Right ventricle myocardium superior (tissue), 1 donor: ENCODE results near the gene SULT4A1. TPM values are rescaled to one million over a fixed set of nuclear protein-coding genes. Genes with fewer than 3 reads are reported as not detected.

Source experiments
- ATAC-seq: fragments of 200-7000 bp; cut with Tn5 transposase; one replicate; pipeline ENCODE4 v1.9.1; 2020; ENCODE audit warnings: mild to moderate bottlenecking; ENCODE audit not compliant: poor library complexity
- DNase-seq: peaks from one replicate; pipeline ENCODE4 v3.0.0-alpha.2; 2020
- intact Hi-C: fragments of 100-400 bp; cut with DNase I; formaldehyde crosslinking; loops from one replicate; pipeline ENCODE4 v1.11.2; 2022
- total RNA-seq: library from RNA; stranded (reverse); fragmentation: NEBNext Ultra II Directional; extraction: Animal tissue kit (Norgen Biotek cat#: 25700); gene quantifications from one replicate; pipeline ENCODE4 v1.2.1, GENCODE V29; 2021
- donor health status: DM: no; HTN: yes; CAD: no; lungs with severe emphysema.

Gene SULT4A1
- total RNA-seq, 1 donor from 2014 or later, result 0.51 TPM

DNA sequence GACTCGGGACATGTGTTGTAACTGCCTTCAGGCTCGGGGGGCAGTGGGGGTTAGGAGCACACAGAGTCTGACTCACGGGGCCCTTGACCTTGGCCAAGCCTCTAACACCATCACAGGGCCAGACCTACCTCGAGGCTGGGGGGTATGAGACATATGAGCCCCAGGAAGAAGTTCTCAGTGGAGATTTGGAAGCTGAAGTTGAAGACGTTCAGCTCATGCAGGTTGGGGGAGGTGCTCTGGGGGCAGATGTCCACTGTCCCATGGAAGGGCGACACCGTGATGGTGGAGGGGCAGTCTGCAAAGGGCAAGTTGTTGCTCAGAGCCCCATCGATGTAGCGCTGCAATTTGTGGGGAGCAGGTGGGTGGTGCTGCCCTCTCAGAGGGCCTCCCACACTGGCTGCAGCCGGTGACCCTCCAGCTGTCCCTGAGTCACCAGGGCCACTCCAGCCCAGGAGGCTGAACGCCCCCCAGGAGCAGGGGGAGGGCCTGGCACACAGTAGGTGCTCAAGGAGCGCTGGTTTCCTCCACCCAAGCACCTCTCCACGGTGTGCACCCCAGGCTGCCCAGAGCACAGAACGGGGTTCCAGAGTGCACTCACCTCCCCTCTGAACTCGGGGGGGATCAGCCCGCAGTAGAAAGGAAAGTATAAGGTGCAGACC is 27.0 kb upstream of the SULT4A1 start:
- intact Hi-C loops, result no loop called here
- ATAC-seq (no peak), DNase-seq (no peak)

DNA sequence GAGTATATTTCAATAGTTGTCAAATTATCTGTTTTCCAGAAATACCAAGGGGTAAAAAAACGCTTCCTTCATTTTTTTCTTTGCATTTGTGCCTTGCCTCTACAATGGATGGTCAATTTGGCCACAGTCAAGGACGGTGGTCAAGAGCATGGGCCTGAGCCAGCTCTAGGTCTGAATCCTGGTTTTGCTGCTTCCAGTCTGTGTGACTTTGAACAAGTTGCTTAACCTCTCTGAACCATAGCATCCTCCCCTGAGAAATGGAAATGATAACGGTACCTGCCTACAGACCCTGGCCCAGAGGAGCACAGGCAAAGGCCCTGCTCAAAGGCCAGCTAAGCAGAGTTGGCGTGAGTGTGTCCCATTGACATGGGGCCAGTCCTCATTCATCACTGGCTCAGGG is 26.4 kb upstream of the SULT4A1 start:
- ATAC-seq, result no peak
- DNase-seq, result no peak
- intact Hi-C loops, result no loop called here

DNA sequence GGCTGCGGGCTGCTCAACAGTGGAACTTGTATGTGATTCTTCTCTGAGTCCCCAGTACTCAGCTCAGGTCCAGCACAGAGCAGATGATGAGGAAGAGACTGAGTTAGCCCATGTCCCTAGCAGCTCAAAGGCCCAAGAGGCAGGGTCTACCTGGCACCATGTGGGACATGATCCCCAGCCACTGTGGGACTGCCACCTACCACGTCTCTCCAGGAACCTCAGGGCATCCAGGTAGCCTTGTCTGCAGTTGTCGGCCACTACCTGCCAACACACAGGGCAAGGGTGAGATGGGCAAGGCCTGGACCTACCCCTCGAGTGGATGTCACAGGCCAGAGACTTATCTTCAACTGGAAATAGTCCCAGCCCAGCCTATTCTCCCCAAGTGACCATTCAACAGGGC is 25.1 kb upstream of the SULT4A1 start:
- DNase-seq (no peak), ATAC-seq (no peak)
- intact Hi-C loops, result no loop called here

DNA sequence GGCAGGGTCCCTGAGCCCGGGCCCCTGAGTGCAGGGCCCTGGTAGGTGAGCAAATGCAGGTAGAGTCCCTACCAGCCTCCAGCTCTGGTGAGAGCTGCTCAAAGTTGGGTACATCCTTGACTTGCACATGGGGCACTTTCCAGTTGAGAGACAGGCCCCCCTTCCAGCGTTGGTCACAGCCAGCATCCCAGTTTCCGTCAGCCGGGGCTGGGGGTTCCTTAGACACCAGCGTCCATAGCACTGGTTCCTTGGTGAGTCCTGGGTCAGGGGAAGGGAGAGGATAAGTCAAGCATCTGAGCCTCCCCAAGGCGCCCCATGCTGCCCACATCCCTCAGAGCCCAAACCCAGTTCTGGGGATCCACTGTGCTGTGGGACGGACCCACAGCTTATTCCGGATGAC is 23.9 kb upstream of the SULT4A1 start:
- DNase-seq (no peak), ATAC-seq (no peak)
- intact Hi-C loops, result no loop called here

DNA sequence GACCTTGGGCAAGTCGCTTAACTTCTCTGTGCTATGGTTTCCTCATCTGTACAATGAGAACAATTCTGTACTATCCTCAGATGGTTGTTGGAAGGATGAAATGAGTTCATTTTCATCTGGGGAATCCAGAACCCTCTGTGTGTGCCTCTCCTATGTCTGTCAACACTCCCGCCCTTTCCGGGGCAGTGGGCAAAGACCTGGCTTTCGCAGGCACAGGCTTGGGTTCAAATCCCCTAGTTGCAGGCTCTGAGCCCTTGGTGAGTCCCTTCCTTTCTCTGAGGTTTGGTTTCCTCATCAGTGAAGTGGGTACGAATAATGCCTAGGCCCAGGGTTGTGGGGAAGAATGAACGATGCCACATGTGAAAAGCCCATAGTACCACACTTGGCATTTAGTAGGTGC is 23.5 kb upstream of the SULT4A1 start:
- ATAC-seq (no peak), DNase-seq (no peak)
- intact Hi-C loops, result no loop called here

DNA sequence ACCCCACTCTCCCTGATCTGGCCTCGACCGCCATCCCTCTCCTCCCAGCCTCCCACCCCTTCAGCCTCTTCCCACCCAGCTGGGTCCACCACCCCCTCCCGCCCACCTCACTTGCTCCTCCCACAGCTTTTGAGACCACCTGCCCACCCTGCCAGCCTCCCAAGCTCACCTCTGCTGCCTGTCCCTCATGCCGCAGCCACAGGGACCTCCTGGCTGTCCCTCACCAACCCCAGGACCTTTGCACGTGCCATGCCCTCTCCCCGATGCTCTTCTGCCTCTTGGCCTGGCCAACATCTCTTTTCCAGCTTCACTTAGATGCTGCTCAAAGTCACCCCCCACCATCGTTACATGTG is 23.0 kb upstream of the SULT4A1 start:
- intact Hi-C loops, result no loop called here
- DNase-seq (no peak), ATAC-seq (no peak)

DNA sequence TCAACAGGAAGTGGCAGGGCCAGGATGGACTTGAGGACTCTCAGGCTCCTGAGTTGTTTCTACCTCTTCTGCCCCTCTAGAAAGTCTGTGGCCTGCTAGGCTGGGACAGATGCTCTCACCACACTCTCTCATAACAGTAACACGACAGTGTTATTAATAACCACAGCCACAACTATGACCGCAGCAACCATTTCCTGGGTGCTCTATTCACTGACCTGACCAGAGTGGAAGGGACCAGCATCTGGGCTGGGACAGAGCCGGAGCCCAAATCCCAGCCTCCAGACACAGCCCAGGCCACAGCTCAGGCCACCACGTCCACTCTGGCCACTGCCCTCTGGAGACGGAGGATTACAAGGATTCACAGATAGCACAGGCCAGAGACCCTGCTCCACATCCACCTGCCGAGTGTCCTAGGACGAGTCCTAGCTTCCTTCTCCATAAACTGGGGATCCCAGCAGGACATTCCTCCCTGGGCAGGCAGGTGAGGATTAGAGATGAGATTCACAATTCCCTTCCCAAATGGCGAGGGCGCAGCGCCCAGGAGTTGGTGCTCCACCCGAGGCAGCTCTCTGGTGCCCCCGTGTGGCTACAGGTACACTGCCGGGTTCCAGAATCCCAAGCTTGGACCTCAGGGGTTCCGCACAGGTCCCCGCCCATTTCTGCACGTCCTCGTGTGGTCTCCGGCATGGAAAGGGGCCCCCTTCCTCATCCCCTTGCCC is 22.4 kb upstream of the SULT4A1 start:
- DNase-seq (peak; percentile 77), ATAC-seq (peak; percentile 75)
- intact Hi-C loops, result no loop called here

DNA sequence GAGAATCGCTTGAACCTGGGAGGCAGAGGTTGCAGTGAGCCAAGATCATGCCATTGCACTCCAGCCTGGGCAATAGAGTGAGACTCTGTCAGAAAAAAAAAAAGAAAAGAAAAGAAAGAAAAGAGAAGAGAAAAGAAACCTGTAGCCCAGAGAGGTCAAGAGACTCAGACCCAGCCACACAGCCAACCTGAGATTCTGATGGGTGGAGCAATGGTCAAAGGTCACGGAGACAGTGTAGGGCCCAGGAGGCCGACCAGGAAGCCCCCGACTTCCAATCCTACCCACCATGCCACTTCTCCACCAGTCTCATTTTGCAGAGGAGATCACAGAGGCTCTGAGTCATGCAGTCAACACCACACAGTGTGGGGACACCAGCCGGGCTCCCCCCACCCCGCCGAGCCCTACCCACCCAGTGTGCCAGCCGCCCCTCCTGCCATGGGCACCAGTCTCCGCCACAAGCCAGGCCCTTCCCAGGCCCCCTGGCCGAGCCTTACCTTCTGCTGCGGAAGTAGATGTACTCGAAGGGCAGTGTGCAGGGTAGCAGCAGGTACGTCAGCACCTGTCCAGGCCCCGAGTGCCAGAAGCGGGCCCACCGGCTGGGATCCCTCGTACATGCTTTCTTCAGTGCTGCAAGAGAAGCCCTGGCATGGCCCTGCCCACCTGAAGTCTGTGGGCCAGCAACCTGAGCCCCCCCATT is 21.6 kb upstream of the SULT4A1 start:
- DNase-seq (no peak), ATAC-seq (no peak)
- intact Hi-C loops, result no loop called here

DNA sequence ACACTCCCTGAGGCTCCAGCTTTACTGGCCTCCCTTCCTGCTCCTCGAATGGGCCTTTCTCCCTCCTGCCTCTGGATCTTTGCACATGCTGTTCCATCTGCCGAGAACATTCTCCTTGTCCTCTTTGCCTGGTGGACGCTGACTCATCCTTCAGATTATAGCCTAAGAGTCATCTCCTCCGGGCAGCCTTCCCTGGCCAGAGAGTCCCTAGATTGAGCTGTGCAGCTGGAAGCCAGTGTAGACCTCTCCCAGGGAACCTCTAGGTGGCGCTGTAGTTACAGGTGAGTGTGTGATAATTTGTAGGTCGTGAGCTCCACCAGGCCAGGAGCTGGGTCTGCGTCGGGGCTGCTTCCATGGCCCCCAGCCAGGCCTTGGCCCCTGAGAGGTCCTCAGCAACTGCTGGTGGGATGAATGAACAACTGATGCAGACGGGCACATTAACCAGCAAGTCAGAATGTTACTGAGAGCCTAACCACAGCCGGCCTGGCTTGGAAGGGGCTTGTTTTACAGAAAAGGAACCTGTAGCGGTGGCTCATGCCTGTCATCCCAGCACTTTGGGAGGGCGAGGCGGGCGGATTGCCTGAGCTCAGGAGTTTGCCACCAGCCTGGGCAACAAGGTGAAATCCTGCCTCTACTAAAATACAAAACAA is 20.8 kb upstream of the SULT4A1 start:
- ATAC-seq (no peak), DNase-seq (peak; percentile 22)
- intact Hi-C loops, result no loop called here

DNA sequence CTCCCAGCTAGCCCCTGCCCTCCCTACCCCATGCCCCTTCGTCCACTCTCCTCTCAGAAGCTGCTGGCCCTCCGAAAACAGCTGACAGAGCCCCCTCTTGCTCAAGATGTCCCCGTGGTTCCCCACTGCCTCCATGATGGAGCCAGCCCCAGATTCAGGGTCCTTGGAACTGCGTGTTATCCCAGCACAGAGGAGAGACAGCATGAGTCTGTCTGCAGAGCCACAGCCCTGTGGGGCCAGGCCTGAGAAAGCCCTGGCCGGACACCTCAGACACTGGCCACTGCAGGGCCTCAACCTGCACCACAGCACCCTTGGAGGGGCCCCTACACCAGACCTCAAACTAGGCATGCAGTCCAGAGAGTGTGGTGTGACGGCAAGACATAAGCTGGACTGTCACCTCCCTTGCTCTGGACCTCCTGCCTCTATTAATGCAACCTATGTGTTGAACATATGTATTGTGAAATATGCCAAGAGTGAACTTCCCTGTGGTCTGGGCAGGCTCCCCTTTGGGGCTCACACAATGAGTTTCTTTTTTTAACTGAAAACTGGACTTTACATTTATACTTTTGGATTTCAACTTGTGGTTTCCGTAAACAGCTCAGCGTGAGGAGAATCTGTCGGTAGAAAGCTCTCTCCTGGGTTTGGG is 19.9 kb upstream of the SULT4A1 start:
- ATAC-seq (no peak), DNase-seq (no peak)
- intact Hi-C loops, result no loop called here

DNA sequence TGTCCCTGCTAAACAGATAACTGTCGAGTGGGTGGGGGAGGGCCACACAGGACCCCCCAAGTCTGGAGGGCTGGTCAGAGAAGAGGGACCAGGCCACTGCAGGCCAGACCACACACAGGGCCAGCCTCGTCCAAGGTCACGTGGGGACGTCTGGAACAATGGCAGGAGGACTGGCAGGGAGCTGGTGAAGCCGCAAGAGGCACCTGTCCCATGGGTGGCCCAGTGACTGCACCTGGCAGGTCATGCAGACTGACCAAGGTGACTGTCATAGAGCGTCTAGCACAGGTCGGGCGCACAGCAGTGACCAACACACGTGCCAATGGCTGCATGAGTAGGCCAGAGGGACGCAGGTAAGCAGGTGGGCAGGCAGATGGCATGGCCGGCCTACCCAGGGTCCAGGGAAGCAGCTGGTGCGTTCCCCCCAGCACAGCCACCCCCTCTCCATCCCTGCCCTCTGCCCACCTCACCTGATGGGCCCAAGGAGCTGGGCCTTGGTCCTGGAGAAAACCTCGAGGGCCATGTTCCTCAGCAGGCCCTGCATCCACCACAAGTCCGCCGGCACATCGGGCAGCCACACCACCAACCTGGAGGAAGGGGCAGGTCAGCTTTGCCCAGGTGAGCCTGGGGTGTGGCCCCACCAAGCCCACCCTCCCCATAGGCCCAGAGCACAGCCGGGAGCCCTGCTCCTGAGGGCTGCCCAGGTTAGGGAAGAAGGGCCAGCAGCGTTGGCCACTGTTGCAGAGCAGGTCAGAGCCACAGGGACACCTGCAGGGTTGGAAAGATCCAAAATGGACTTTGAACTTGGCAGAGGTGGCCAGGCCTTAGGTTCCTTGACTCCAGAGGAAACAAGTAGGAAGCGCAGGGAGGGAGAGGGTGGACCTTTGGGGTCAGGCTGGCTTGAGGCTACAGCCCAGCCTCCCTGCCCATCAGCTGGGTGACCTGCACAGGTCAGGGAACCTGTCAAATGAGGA is 19.1 kb upstream of the SULT4A1 start:
- ATAC-seq, result no peak
- no peak for DNase-seq
- intact Hi-C loops, result no loop called here

DNA sequence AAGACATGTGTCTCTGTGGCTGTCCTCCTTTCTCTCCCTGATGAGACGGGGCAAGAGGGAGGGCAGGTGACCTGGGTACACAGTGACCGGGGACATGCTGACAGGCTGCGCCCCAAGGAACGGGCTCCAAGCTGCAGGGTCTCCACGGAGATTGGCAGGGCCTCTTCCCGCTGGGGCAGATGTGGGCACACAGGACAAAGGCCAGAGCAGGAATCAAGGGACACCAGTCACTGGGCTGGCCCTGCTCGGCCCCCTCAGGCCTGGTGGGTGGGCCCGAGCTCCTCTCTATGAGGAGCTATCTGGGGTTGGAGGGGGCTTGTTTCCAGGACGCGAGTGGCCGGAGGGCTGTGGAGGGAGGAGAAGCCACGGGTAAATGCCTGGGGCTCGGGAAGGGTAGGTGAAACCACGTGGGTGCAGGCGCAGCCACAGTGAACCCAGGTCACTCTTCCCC is 18.3 kb upstream of the SULT4A1 start:
- ATAC-seq (no peak), DNase-seq (no peak)
- intact Hi-C loops, result no loop called here

DNA sequence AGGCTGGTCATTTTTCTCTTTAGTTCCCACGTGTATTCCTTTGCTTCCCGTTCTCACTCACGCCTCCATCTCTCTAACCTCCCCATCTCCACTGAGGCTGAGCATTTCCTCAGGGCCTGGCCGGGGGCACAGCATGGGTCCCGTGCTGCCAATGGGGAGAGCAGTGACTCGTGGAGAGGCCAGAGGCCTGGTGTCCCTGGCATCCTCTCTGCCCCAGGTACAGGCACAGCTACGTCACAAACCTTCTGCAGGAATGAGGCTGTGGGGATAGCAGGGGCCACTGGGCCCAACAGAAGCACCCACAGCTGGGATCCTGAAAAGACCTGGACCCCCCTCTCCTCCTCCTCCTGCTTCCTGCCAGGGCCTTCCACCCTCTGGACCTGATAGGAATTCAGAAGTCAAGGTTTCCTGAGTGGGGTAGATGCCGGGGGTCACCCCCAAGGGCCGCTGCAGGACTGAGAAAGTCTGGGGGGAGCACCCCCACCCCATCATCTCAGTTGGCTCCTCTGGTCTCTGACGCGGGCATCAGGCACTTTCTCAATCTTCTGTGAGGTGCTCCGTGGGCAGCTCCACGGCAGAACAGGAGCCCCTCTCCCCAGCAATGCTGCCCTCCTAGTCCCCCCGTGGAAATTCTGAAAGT is 17.7 kb upstream of the SULT4A1 start:
- no peak for ATAC-seq
- no peak for DNase-seq
- intact Hi-C loops, result loop anchor here (10.0 kb wide), 1 partner anchor 485 kb away; no protein-coding TSS in a partner anchor

DNA sequence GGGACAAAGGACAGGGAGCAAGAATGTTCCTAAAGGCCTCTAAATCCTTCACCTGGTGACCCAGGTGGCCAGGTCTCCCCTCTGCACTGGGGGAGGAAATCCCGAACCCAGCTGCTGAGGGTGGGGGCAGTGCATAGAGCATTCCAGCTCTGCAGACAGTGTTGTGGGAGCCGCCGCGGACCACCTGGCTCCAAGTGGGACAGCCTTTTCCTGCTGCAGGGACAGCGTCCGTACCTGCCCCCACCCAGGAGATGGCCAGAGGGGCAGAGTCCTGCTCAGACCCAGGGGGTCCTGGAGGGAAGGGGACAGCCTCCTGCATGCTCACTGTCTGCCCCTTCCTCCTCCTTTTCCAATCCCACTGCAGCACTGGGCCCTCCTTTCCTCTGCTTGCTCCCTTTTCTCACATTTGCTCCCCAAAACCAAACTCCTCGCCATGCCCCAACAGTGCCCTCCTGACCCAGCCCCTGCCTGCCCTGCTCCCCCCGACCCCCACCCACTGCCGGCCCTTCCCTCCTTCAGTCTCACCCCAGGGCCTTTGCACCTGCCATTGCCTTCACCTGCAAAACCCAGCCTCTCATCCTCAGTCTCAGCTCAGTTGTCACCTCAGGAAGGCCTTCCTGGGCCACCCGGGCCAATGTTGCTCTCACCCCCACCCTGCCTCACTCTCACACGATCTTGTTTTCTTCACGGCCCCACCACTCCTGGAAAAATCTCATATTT is 16.7 kb upstream of the SULT4A1 start:
- ATAC-seq (no peak), DNase-seq (no peak)
- intact Hi-C loops, result loop anchor here (10.0 kb wide), 1 partner anchor 484 kb away; no protein-coding TSS in a partner anchor

DNA sequence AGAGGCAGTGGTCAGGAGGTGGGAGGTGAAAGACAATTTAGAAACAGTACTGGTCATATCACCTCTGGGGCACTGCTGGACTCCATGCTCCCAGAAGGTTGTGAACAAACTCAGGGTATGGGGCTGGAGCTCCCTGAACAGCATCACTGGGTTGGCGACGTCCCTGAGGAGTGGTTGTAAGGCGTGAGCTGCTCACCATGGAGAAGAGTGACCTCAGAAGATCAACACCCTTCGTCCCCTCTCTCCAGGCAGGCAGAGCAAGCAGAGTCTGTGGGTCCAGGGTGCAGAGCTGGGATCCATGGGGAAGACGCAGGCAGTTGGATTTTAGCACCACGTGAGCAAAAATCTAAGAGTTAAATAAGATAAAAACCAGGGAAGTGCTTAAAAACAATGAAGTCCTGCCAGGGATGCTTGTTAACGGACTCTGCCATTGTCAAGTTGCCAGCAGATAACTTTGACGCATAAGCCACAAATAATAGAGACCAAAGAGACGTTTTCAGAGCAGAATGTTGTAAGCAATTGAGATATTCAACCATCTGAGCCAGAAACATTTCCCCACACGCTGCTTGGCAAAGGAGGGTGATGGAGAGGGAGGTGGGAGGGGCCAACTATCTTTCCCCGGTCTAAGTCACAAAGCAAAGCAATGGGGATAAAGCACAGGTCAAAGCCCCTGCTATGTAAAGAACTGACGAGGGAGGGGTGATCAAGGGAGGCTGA is 15.9 kb upstream of the SULT4A1 start:
- intact Hi-C loops, result loop anchor here (10.0 kb wide), 1 partner anchor 483 kb away; no protein-coding TSS in a partner anchor
- DNase-seq (no peak), ATAC-seq (no peak)

DNA sequence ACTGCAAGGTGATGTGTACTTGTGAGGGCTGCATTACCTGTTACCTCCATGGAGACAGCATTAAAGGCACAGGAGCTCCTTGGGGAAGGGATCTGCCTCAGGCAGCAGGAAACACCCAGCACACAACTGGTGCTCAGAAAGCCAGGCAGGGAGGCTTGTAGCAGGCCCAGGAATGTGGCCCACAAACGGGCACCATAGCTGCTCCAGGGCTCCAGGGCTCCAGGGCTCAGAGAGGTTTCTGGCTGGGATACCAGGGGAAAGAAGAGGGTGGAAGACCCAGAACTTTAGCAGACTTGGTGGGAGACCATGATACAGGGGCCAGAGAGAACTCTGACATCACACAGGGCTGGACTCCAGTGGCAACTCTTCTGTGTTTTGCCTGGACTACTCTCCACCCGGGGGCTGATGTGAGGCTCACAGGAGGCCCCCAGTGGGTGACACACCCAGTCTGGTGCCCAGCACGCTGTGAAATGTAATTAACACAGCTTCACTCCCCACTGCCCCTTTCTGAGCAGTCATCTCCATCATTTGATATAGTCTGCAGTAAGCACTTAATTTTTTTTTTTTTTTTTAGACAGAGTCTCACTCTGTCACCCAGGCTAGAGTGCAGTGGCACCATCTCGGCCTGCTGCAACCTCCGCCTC is 14.7 kb upstream of the SULT4A1 start:
- ATAC-seq, result no peak
- intact Hi-C loops, result loop anchor here (10.0 kb wide), 1 partner anchor 482 kb away; no protein-coding TSS in a partner anchor
- no peak for DNase-seq
